ENCODE measurements around the gene TSHR. TPM values are rescaled to one million over a fixed set of nuclear protein-coding genes. Genes with fewer than 3 reads are reported as not detected.
A peak's percentile ranks its signal among the peaks of the same experiment; 100 is the strongest.
"Not testable (repeated sequence)": the region's sequence is repeated elsewhere in the genome, so short reads cannot be mapped to it uniquely, and the experiment has no call there.

The TSHR gene
- total and polyA plus RNA-seq, 11 donors, result not detected

GRCh38 chr14:80951491-80951890 lies 3.9 kb upstream of the TSHR start:
- Histone ChIP-seq H3K9me3 (no peaks in the 10 kb centered on the region), H3K4me3 (no peak overlapping the region), H3K4me1 (peaks cover 0 to 10% (median 3%) of the 10 kb centered on the region in 12 donors), H3K27me3 (peaks cover 0 to 35% (median 0%) of the 10 kb centered on the region in 9 donors), H3K27ac (no peak overlapping the region), H3K36me3 (no peaks in the 10 kb centered on the region)
- no peak for ATAC-seq
- intact Hi-C loops (cut with DNase I), result loop anchor here in 8 of 10 donors (5.0 to 10.0 kb wide), 7 partner anchors 36 to 513 kb away; no protein-coding TSS in a partner anchor
- DNase-seq, result no peak
- TF ChIP-seq POLR2A (IDR thresholded peaks at IDR 0.05) (no peak), CTCF (IDR thresholded peaks at IDR 0.05) (no peak)
- WGBS, 4 donors, result 80 to 88% (median 85%) methylated on average over 4 of the region's 4 CpGs

GRCh38 chr14:80953211-80953610 lies 2.2 kb upstream of the TSHR start:
- H3K4me3 ChIP-seq, DNase-seq, ATAC-seq, H3K36me3 ChIP-seq, H3K9me3 ChIP-seq, H3K27ac ChIP-seq: not testable (repeated sequence)
- H3K27me3 ChIP-seq, result peaks cover 0 to 26% (median 3%) of the 10 kb centered on the region in 9 donors
- intact Hi-C loops (cut with DNase I), result loop anchor here in 8 of 10 donors (5.0 to 10.0 kb wide), 7 partner anchors 34 to 512 kb away; no protein-coding TSS in a partner anchor
- H3K4me1 ChIP-seq, result peaks cover 0 to 10% (median 3%) of the 10 kb centered on the region in 12 donors
- 83 to 90% (median 86%) methylated on average over 18 of the region's 18 CpGs for WGBS, 4 donors

- intact Hi-C loops (cut with DNase I), result loop anchor here (1.0 to 10.0 kb wide), 12 partner anchors 32 to 510 kb away; no protein-coding TSS in a partner anchor
- H3K4me1 ChIP-seq, result peaks cover 0 to 23% (median 3%) of the 10 kb centered on the region in 12 donors
- peaks cover 0 to 14% (median 3%) of the 10 kb centered on the region in 9 donors for H3K27me3 ChIP-seq
- TF ChIP-seq POLR2A (IDR thresholded peaks at IDR 0.05), result no peak
- TF ChIP-seq CTCF (IDR thresholded peaks at IDR 0.05), result peak; percentile 69 to 89 (median 79)
- DNase-seq (peak; percentile 70 to 88 (median 76)), ATAC-seq (peak; percentile 76 to 97 (median 92))
- H3K27ac ChIP-seq, result no peak overlapping the region
- 0 to 1% (median 0%) methylated on average over 20 to 29 of the region's 29 CpGs for WGBS, 4 donors
- no peaks in the 10 kb centered on the region for H3K9me3 ChIP-seq
- H3K4me3 ChIP-seq, result peak overlapping the region; percentile 16 to 67 (median 54)
- no peaks in the 10 kb centered on the region for H3K36me3 ChIP-seq
Measured at GRCh38 chr14:80954687-80955299, 628 bp upstream of the TSHR start.

GRCh38 chr14:80956102-80956501 lies 681 bp downstream of the TSHR start:
- Histone ChIP-seq H3K36me3 (no peaks in the 10 kb centered on the region), H3K27me3 (peaks cover 0 to 14% (median 3%) of the 10 kb centered on the region in 9 donors), H3K9me3 (no peaks in the 10 kb centered on the region), H3K4me1 (peaks cover 0 to 25% (median 3%) of the 10 kb centered on the region in 12 donors), H3K4me3 (no peak overlapping the region), H3K27ac (no peak overlapping the region)
- intact Hi-C loops (cut with DNase I), result loop anchor here in 6 of 10 donors (5.0 to 10.0 kb wide), 6 partner anchors 209 to 509 kb away; no protein-coding TSS in a partner anchor
- DNase-seq, result no peak
- ATAC-seq, result no peak
- TF ChIP-seq POLR2A (IDR thresholded peaks at IDR 0.05) (no peak), CTCF (IDR thresholded peaks at IDR 0.05) (no peak)
- 63 to 83% (median 73%) methylated on average over 2 of the region's 2 CpGs for WGBS, 4 donors

Measured in heart left ventricle (tissue), 16 donors.